Panc1 (cell line): ENCODE measurements around the gene FXYD7. TPM values are rescaled to one million over a fixed set of nuclear protein-coding genes. Genes with fewer than 3 reads are reported as not detected.

ENCODE experiments used
- ATAC-seq: fragments of 200-7000 bp; cut with Tn5 transposase; 2 replicates; pipeline ENCODE4 v1.9.1; 2020; ENCODE audit warnings: mild to moderate bottlenecking, moderate library complexity
- Bru-seq: library from RNA; stranded (reverse); fragments of 400-500 nt; gene quantifications from one replicate; lab custom pipeline; 2021; lab: Mats Ljungman, UMichigan
- BruChase-seq, 2 experiments: library from RNA; stranded (reverse); fragments of 400-500 nt; gene quantifications; one replicate each; lab custom pipeline; 2021; lab: Mats Ljungman, UMichigan
- BruUV-seq: library from RNA; stranded (reverse); fragments of 400-500 nt; replicated peaks from 2 replicates; lab custom pipeline; 2021; lab: Mats Ljungman, UMichigan
- CTCF ChIA-PET: fragments of 300-600 bp; sonication (Branson Sonifier 250); formaldehyde crosslinking; loops from one replicate; lab custom pipeline; 2022; ENCODE audit warnings: antibody characterized with exemption; lab: Charles Lee
- POLR2A ChIA-PET: fragments of 300-600 bp; sonication (Branson Sonifier 250); formaldehyde crosslinking; loops from one replicate; lab custom pipeline; 2022; ENCODE audit warnings: antibody characterized with exemption; lab: Charles Lee
- DNase-seq: peaks from one replicate; pipeline ENCODE4 v3.0.0-alpha.2; 2010; ENCODE audit warnings: low read depth, low spot score
- H3K27ac ChIP-seq: 2 replicates; pipeline ENCODE4 v1.5.1; 2011; ENCODE audit warnings: mild to moderate bottlenecking, low read length, inconsistent platforms
- H3K27me3 ChIP-seq: fragments of 200-500 bp; sonication (Bioruptor generic); 2 replicates; pipeline ENCODE4 v1.6.0; 2014; ENCODE audit warnings: low read length, inconsistent platforms; ENCODE audit not compliant: control insufficient read depth, insufficient read depth
- H3K36me3 ChIP-seq: fragments of 200-500 bp; sonication (Bioruptor generic); 2 replicates; pipeline ENCODE4 v1.5.1; 2014; ENCODE audit warnings: inconsistent platforms, mild to moderate bottlenecking, low read length, moderate library complexity; ENCODE audit not compliant: control insufficient read depth, insufficient read depth
- H3K4me1 ChIP-seq: 2 replicates; pipeline ENCODE4 v1.5.1; 2011; ENCODE audit warnings: inconsistent platforms, mild to moderate bottlenecking, low read length, moderate library complexity; ENCODE audit not compliant: control insufficient read depth, insufficient read depth
- H3K4me3 ChIP-seq, 2 experiments: 2 replicates each; pipeline ENCODE4 v1.5.1; 2011 to 2012; ENCODE audit warnings: low read depth in 2 of 2, low read length in 2 of 2, mild to moderate bottlenecking in 2 of 2, inconsistent platforms in 1 of 2, moderate library complexity in 1 of 2
- H3K9me3 ChIP-seq: fragments of 200-500 bp; sonication (Bioruptor generic); 2 replicates; pipeline ENCODE4 v1.5.1; 2014; ENCODE audit warnings: low read depth, mild to moderate bottlenecking, inconsistent platforms, low read length, moderate library complexity; ENCODE audit not compliant: control insufficient read depth, insufficient read depth
- POLR2AphosphoS5 ChIP-seq: IDR thresholded peaks from 2 replicates; pipeline ENCODE4 v1.6.1; 2012; ENCODE audit warnings: mild to moderate bottlenecking, low read depth, low read length, moderate library complexity
- SIN3A ChIP-seq: IDR thresholded peaks from 2 replicates; pipeline ENCODE4 v1.6.1; 2012; ENCODE audit warnings: low read depth, mild to moderate bottlenecking, low read length, moderate library complexity, borderline replicate concordance; ENCODE audit not compliant: insufficient read depth
- TCF7L2 ChIP-seq: IDR thresholded peaks from 2 replicates; pipeline ENCODE4 v1.6.1; 2011; ENCODE audit warnings: mild to moderate bottlenecking, low read depth, low read length, inconsistent platforms
- in situ Hi-C: cut with HindIII; loops from 2 replicates; pipeline ENCODE4 v1.10.0; 2016; ENCODE audit warnings: low sequenced_read_pairs, low pct_unique_long_range_greater_than_20kb
- intact Hi-C: fragments of 100-400 bp; cut with micrococcal nuclease; formaldehyde crosslinking; loops from one replicate; pipeline ENCODE4 v1.10.0; 2022; ENCODE audit not compliant: unreplicated experiment
- long read RNA-seq: library from polyadenylated mRNA; unstranded; transcript quantifications from one replicate; pipeline ENCODE4 v2.0.0, GENCODE V29; 2021; ENCODE audit not compliant: unreplicated experiment
- polyA plus RNA-seq: library from polyadenylated mRNA; unstranded; fragments of >200 nt; gene quantifications from one replicate; pipeline ENCODE4 v1.2.1, GENCODE V29; 2012; ENCODE audit warnings: missing spikeins; ENCODE audit not compliant: insufficient read length
- total RNA-seq: library from RNA; stranded (reverse); gene quantifications from one replicate; pipeline ENCODE4 v1.2.1, GENCODE V29; 2021; ENCODE audit not compliant: unreplicated experiment
- TF ChIP-seq, protein P1 (sequence below), 2 experiments: IDR thresholded peaks; 2 replicates each; pipeline ENCODE4 v1.6.1; 2011 to 2012; ENCODE audit warnings: low read depth in 2 of 2, control low read depth in 1 of 2, low read length in 1 of 2, mild to moderate bottlenecking in 1 of 2, moderate library complexity in 1 of 2; ENCODE audit not compliant: insufficient read depth in 1 of 2
- TF ChIP-seq, protein P2 (sequence below): fragments of 450-650 bp; IDR thresholded peaks from 2 replicates; pipeline ENCODE4 v1.5.1; 2017; ENCODE audit warnings: mild to moderate bottlenecking

Gene FXYD7
- total RNA-seq = not detected
- polyA plus RNA-seq = not detected
- not detected for Bru-seq, nascent RNA
- not detected for BruChase-seq, experiment 1, labeled RNA remaining after a 2-hour chase
- not detected for BruChase-seq, experiment 2, labeled RNA remaining after a 6-hour chase
- long read RNA-seq = 0 reads

- BruUV-seq = no TSS peak
- H3K4me3 ChIP-seq = peak within 1 kb of the TSS; percentile 6 to 31; a peak in 2 of 4 replicates
- CTCF ChIA-PET = interaction anchor here (0.6 to 0.7 kb wide), 3 partner anchors 19 to 346 kb away, joined by 3 to 7 read pairs (median 5); no protein-coding TSS in a partner anchor
- DNase-seq (no peak), ATAC-seq (no peak)
- TF ChIP-seq TCF7L2 = no peak
- TF ChIP-seq, protein P1, sequence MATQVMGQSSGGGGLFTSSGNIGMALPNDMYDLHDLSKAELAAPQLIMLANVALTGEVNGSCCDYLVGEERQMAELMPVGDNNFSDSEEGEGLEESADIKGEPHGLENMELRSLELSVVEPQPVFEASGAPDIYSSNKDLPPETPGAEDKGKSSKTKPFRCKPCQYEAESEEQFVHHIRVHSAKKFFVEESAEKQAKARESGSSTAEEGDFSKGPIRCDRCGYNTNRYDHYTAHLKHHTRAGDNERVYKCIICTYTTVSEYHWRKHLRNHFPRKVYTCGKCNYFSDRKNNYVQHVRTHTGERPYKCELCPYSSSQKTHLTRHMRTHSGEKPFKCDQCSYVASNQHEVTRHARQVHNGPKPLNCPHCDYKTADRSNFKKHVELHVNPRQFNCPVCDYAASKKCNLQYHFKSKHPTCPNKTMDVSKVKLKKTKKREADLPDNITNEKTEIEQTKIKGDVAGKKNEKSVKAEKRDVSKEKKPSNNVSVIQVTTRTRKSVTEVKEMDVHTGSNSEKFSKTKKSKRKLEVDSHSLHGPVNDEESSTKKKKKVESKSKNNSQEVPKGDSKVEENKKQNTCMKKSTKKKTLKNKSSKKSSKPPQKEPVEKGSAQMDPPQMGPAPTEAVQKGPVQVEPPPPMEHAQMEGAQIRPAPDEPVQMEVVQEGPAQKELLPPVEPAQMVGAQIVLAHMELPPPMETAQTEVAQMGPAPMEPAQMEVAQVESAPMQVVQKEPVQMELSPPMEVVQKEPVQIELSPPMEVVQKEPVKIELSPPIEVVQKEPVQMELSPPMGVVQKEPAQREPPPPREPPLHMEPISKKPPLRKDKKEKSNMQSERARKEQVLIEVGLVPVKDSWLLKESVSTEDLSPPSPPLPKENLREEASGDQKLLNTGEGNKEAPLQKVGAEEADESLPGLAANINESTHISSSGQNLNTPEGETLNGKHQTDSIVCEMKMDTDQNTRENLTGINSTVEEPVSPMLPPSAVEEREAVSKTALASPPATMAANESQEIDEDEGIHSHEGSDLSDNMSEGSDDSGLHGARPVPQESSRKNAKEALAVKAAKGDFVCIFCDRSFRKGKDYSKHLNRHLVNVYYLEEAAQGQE (IDR thresholded peaks at IDR 0.05; ENCODE audit: insufficient read depth in 1 of 2, low read depth in 2 of 2, low read length in 1 of 2) = no peak
- no peak for TF ChIP-seq POLR2AphosphoS5
- TF ChIP-seq SIN3A = no peak
- TF ChIP-seq, protein P2, sequence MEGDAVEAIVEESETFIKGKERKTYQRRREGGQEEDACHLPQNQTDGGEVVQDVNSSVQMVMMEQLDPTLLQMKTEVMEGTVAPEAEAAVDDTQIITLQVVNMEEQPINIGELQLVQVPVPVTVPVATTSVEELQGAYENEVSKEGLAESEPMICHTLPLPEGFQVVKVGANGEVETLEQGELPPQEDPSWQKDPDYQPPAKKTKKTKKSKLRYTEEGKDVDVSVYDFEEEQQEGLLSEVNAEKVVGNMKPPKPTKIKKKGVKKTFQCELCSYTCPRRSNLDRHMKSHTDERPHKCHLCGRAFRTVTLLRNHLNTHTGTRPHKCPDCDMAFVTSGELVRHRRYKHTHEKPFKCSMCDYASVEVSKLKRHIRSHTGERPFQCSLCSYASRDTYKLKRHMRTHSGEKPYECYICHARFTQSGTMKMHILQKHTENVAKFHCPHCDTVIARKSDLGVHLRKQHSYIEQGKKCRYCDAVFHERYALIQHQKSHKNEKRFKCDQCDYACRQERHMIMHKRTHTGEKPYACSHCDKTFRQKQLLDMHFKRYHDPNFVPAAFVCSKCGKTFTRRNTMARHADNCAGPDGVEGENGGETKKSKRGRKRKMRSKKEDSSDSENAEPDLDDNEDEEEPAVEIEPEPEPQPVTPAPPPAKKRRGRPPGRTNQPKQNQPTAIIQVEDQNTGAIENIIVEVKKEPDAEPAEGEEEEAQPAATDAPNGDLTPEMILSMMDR = no peak; the same call in 1 of the 2 replicates
- no peak within 1 kb of the TSS for H3K27ac ChIP-seq
- no peaks in the 10 kb centered on the region; the same call in none of the 2 replicates for H3K36me3 ChIP-seq
- in situ Hi-C loops (no loop called here), intact Hi-C loops (no loop called here)
- H3K27me3 ChIP-seq = peaks cover 19% of the 10 kb centered on the region
- POLR2A ChIA-PET = no interaction called here
- H3K9me3 ChIP-seq = no peaks in the 10 kb centered on the region
- peaks cover 13% of the 10 kb centered on the region for H3K4me1 ChIP-seq
Observed at GRCh38 chr19:35143231-35143715, at the start of gene FXYD7. Gene FXYD7 (plus strand): TSS chr19:35143255. CDS start chr19:35143334, 79 bp downstream.

- ATAC-seq (no peak), DNase-seq (no peak)
- intact Hi-C loops (loop anchor here (5.0 to 10.0 kb wide), 2 partner anchors 49 to 121 kb away; partner anchors contain the start of gene HPN), in situ Hi-C loops (no loop called here)
- TF ChIP-seq, protein P1 (IDR thresholded peaks at IDR 0.05; ENCODE audit: insufficient read depth in 1 of 2, low read depth in 2 of 2, low read length in 1 of 2) = no peak
- ChIA-PET POLR2A (no interaction called here), CTCF (no interaction called here)
- H3K27ac ChIP-seq = no peak overlapping the region
- H3K4me3 ChIP-seq = no peak overlapping the region
- H3K9me3 ChIP-seq = no peaks in the 10 kb centered on the region
- peaks cover 8% of the 10 kb centered on the region for H3K4me1 ChIP-seq
- no peaks in the 10 kb centered on the region for H3K27me3 ChIP-seq
- BruUV-seq = no TSS peak
- no peaks in the 10 kb centered on the region for H3K36me3 ChIP-seq
Observed at GRCh38 chr19:35093430-35093829, 49.6 kb upstream of the FXYD7 start.
